Body of pancreas (tissue), 4 donors: ENCODE data around the gene OGFOD3.

Experiments used
- CTCF ChIP-seq, 7 experiments: fragments of 450-650 bp in 4 of 7; fragments of 200-600 bp in 3 of 7; sonication (generic) in 3 of 7; IDR thresholded peaks; one replicate each; pipeline ENCODE4 v1.5.1; 2016 to 2019; ENCODE audit warnings: antibody characterized with exemption in 7 of 7
- POLR2A ChIP-seq, 3 donors: fragments of 450-650 bp; IDR thresholded peaks; one replicate each; pipeline ENCODE4 v1.6.1; 2016; ENCODE audit warnings: antibody characterized with exemption in 3 of 3, mild to moderate bottlenecking in 2 of 3

GRCh38 chr17:82400830-82401229 is 17.6 kb downstream of the OGFOD3 start:
- TF ChIP-seq CTCF (IDR thresholded peaks at IDR 0.05) (no peak), POLR2A (IDR thresholded peaks at IDR 0.05) (no peak)
